Endothelial cell (in vitro differentiated cells): ENCODE data around the gene MPZL2. TPM values are rescaled to one million over a fixed set of nuclear protein-coding genes. Genes with fewer than 3 reads are reported as not detected.

Source experiments
- DNase-seq: peaks from one replicate; pipeline ENCODE4 v3.0.0; 2021; ENCODE audit warnings: low spot score
- H3K27ac Mint-ChIP-seq: one replicate; pipeline ENCODE4 v1.8.0; 2021; ENCODE audit warnings: mixed read lengths, inconsistent platforms; ENCODE audit not compliant: unreplicated experiment
- H3K27me3 Mint-ChIP-seq: one replicate; pipeline ENCODE4 v1.8.0; 2021; ENCODE audit warnings: mild to moderate bottlenecking, moderate library complexity, mixed read lengths, inconsistent platforms; ENCODE audit not compliant: unreplicated experiment
- H3K36me3 Mint-ChIP-seq: one replicate; pipeline ENCODE4 v1.8.0; 2021; ENCODE audit warnings: mild to moderate bottlenecking, low read depth, mixed read lengths, inconsistent platforms; ENCODE audit not compliant: unreplicated experiment
- H3K4me1 Mint-ChIP-seq: one replicate; pipeline ENCODE4 v1.8.0; 2021; ENCODE audit warnings: mild to moderate bottlenecking, mixed read lengths, inconsistent platforms; ENCODE audit not compliant: unreplicated experiment
- H3K4me3 Mint-ChIP-seq: one replicate; pipeline ENCODE4 v1.8.0; 2021; ENCODE audit warnings: mild to moderate bottlenecking, mixed read lengths, inconsistent platforms; ENCODE audit not compliant: unreplicated experiment
- H3K9me3 Mint-ChIP-seq: one replicate; pipeline ENCODE4 v1.8.0; 2021; ENCODE audit warnings: mixed read lengths, inconsistent platforms; ENCODE audit not compliant: unreplicated experiment
- CTCF ChIP-seq: fragments of 200-600 bp; sonication (generic); IDR thresholded peaks from one replicate; pipeline ENCODE4 v1.5.0; 2021; ENCODE audit warnings: antibody characterized with exemption; ENCODE audit not compliant: unreplicated experiment
- total RNA-seq: library from RNA; stranded (reverse); fragmentation: NEBNext Ultra II Directional; extraction: Animal tissue kit (Norgen Biotek cat#: 25700); gene quantifications from one replicate; pipeline ENCODE4 v1.2.1, GENCODE V29; 2021; ENCODE audit not compliant: unreplicated experiment

Gene MPZL2
- total RNA-seq, 1 donor from 2014 or later, result 1.0 TPM

- Mint-ChIP-seq H3K27me3 (peaks cover 1% of the 10 kb centered on the region), H3K4me3 (no peak overlapping the region), H3K27ac (no peak overlapping the region), H3K36me3 (no peaks in the 10 kb centered on the region), H3K4me1 (no peaks in the 10 kb centered on the region), H3K9me3 (no peaks in the 10 kb centered on the region)
- TF ChIP-seq CTCF, result no peak
- no peak for DNase-seq
These were observed 22.4 kb upstream of the MPZL2 start for GRCh38 chr11:118286545-118286944.

DNA sequence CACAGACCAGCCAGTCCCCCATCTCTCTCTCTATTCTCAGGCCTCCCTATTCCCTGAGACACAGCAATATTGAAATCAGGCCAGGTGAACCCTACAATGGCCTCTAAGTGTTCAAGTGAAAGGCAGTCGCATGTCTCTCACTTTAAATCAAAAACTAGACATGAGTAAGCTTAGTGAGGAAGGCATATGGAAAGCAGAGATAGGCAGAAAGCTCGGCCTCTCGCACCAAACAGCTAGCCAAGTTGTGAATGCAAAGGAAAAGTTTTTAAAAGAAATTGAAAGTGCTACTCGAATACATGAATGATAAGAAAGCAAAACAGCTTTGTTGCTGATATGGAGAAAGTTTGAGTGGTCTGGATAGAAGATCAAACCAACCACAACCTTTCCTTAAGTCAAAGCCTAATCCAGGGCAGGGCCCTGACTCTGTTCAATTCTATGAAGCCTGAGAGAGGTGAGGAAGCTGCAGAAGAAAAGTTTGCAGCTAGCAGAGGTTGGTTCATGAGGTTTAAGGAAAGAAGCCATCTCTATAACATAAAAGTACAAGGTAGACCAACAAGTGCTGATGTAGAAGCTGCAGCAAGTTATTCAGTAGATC, 19.8 kb upstream of the MPZL2 start:
- Mint-ChIP-seq H3K4me1 (no peaks in the 10 kb centered on the region), H3K4me3 (no peak overlapping the region), H3K27me3 (no peaks in the 10 kb centered on the region), H3K9me3 (no peaks in the 10 kb centered on the region), H3K36me3 (no peaks in the 10 kb centered on the region), H3K27ac (no peak overlapping the region)
- no peak for TF ChIP-seq CTCF
- DNase-seq, result no peak

GRCh38 chr11:118283037-118283636, 19.0 kb upstream of the MPZL2 start:
- no peaks in the 10 kb centered on the region for H3K36me3 Mint-ChIP-seq
- no peaks in the 10 kb centered on the region for H3K9me3 Mint-ChIP-seq
- no peak for DNase-seq
- H3K27ac Mint-ChIP-seq, result no peak overlapping the region
- TF ChIP-seq CTCF, result no peak
- no peaks in the 10 kb centered on the region for H3K27me3 Mint-ChIP-seq
- H3K4me1 Mint-ChIP-seq, result no peaks in the 10 kb centered on the region
- H3K4me3 Mint-ChIP-seq, result no peak overlapping the region

DNA sequence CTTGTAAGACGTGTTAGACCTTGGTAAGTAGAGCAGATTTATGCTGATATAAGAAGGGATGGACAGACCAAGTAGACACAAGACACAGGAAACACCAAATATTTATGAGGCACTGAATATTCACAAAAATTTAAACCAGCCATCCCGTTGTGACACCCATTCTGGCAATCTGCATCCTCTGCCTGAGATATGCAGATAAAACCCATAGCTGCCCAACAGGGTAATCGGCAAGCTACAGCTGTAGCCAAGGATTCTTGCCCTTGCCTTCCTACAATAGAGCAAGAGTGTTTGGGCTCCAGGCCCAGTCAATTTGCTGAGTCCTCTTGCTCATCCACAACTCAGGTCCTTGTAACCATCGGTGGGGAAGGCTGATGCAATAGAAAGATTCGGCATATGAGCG, 18.5 kb upstream of the MPZL2 start:
- no peak for DNase-seq
- Mint-ChIP-seq H3K9me3 (no peaks in the 10 kb centered on the region), H3K27me3 (no peaks in the 10 kb centered on the region), H3K27ac (no peak overlapping the region), H3K4me1 (no peaks in the 10 kb centered on the region), H3K36me3 (no peaks in the 10 kb centered on the region), H3K4me3 (no peak overlapping the region)
- TF ChIP-seq CTCF, result no peak

- H3K36me3 Mint-ChIP-seq, result no peaks in the 10 kb centered on the region
- H3K27me3 Mint-ChIP-seq, result no peaks in the 10 kb centered on the region
- peaks cover 7% of the 10 kb centered on the region for H3K4me1 Mint-ChIP-seq
- no peak for TF ChIP-seq CTCF
- DNase-seq, result no peak
- H3K27ac Mint-ChIP-seq, result no peak overlapping the region
- no peaks in the 10 kb centered on the region for H3K9me3 Mint-ChIP-seq
- H3K4me3 Mint-ChIP-seq, result no peak overlapping the region
These were observed 17.2 kb upstream of the MPZL2 start for GRCh38 chr11:118281284-118281683.
